SK-N-MC (cell line): ENCODE results near the gene HIGD2B.
"Not testable (repeated sequence)": the region's sequence is repeated elsewhere in the genome, so short reads cannot be mapped to it uniquely, and the experiment has no call there.

Experiments used
- EZH2 ChIP-seq: fragments of 200-600 bp; sonication (generic); IDR thresholded peaks from one replicate; pipeline ENCODE4 v1.6.1; 2017; ENCODE audit warnings: antibody characterized with exemption
- FOXP2 ChIP-seq: optimal IDR thresholded peaks from 2 replicates; pipeline ENCODE3; 2011; ENCODE audit warnings: mild to moderate bottlenecking, moderate library complexity; ENCODE audit not compliant: insufficient read depth; ENCODE audit errors: extremely low read length, control extremely low read depth
- POLR2AphosphoS5 ChIP-seq: IDR thresholded peaks from 2 replicates; pipeline ENCODE4 v1.6.1; 2012; ENCODE audit warnings: mild to moderate bottlenecking, low read depth, low read length, borderline replicate concordance

DNA sequence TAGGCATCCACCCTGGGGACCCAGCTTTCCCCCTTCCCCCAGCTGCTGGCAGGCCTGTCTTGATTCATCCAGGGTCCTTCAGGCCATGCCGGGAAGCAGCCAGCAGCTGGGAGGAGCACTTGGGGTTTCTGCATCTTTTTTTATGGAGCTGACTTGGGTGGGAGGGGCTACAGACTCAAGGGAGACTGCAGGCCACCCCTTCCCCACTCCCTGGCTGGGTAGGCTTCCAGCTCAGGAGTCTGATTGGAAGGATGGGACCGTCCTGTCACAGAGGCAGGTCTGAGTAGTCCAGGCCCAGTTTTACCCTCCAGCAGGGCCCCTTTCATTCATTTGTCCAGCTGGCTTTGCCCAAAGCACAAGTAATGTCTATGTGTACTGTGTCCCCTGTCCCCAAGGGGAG is 43.7 kb downstream of the HIGD2B start:
- not testable (repeated sequence) for TF ChIP-seq EZH2, POLR2AphosphoS5, FOXP2
